GM23248 (cell line): ENCODE data around the gene HOMEZ.
"Not testable (repeated sequence)": the region's sequence is repeated elsewhere in the genome, so short reads cannot be mapped to it uniquely, and the experiment has no call there.

ENCODE experiments used
- EZH2 ChIP-seq: fragments of 200-600 bp; sonication (generic); IDR thresholded peaks from 2 replicates; pipeline ENCODE4 v1.6.1; 2018; ENCODE audit warnings: antibody characterized with exemption, mild to moderate bottlenecking; ENCODE audit not compliant: insufficient read depth, poor library complexity, severe bottlenecking
- EZH2phosphoT487 ChIP-seq: fragments of 200-600 bp; sonication (generic); IDR thresholded peaks from 2 replicates; pipeline ENCODE4 v1.6.1; 2018; ENCODE audit warnings: antibody characterized with exemption, moderate library complexity, mild to moderate bottlenecking, low read depth; ENCODE audit not compliant: insufficient read depth

DNA sequence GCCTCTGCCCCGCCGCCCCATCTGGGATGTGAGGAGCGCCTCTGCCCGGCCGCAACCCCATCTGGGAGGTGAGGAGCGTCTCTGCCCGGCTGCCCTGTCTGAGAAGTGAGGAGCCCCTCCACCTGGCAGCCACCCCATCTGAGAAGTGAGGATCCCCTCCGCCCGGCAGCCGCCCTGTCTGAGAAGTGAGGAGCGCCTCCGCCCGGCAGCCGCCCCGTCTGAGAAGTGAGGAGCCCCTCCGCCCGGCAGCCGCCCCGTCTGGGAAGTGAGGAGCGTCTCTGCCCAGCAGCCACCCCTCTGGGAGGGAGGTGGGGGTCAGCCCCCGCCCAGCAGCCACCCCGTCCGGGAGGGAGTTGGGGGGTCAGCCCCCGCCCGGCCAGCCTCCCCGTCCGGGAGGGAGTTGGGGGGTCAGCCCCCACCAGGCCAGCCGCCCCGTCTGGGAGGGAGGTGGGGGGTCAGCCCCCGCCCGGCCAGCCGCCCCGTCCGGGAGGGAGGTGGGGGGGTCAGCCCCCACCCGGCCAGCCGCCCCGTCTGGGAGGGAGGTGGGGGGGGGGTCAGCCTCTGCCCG, 53.6 kb downstream of the HOMEZ start:
- not testable (repeated sequence) for TF ChIP-seq EZH2, EZH2phosphoT487
